ENCODE measurements around the gene SCO2.

- no peak for TF ChIP-seq POLR2A (IDR thresholded peaks at IDR 0.05)
- TF ChIP-seq CTCF (IDR thresholded peaks at IDR 0.05): no peak
Measured at GRCh38 chr22:50517495-50518260, 7.7 kb downstream of the SCO2 start.
